Measurements from ENCODE around the gene SREBF1.

GRCh38 chr17:17785407-17785806 lies 51.4 kb downstream of the SREBF1 start:
- no peak for TF ChIP-seq EZH2 (IDR thresholded peaks at IDR 0.05; ENCODE audit: insufficient read depth, poor library complexity, severe bottlenecking)
- TF ChIP-seq EZH2phosphoT487 (IDR thresholded peaks at IDR 0.05; ENCODE audit: insufficient read depth, low read depth), result no peak

All from GM23248 (cell line).